Thoracic aorta (tissue), 2 donors: ENCODE measurements around the gene CHD9NB. TPM values are rescaled to one million over a fixed set of nuclear protein-coding genes. Genes with fewer than 3 reads are reported as not detected.

Experiments used
- ATAC-seq: fragments of 150-250 bp; one replicate; pipeline ENCODE4 v1.8.0; 2017; ENCODE audit warnings: low read depth; ENCODE audit not compliant: insufficient number of reproducible peaks, low FRiP score
- DNase-seq: peaks from one replicate; pipeline ENCODE4 v3.0.0-alpha.2; 2020; ENCODE audit warnings: low spot score
- H3K27ac ChIP-seq, 2 donors: fragments of 200-600 bp; sonication (generic); 1 replicate in 1 of 2; 2 replicates in 1 of 2; pipeline ENCODE4 v1.5.1; 2016; ENCODE audit warnings: mild to moderate bottlenecking in 2 of 2, moderate library complexity in 2 of 2
- H3K27me3 ChIP-seq: fragments of 200-600 bp; sonication (generic); replicated peaks from 2 replicates; pipeline ENCODE4 v1.6.0; 2016; ENCODE audit warnings: mild to moderate bottlenecking; ENCODE audit not compliant: insufficient read depth
- H3K36me3 ChIP-seq: fragments of 200-600 bp; sonication (generic); one replicate; pipeline ENCODE4 v1.5.1; 2016
- H3K4me1 ChIP-seq, 2 donors: fragments of 200-600 bp; sonication (generic); 1 replicate in 1 of 2; 2 replicates in 1 of 2; pipeline versions ENCODE4 v1.5.1 to v1.6.0; 2016; ENCODE audit warnings: low read depth in 2 of 2, mild to moderate bottlenecking in 1 of 2; ENCODE audit not compliant: control insufficient read depth in 1 of 2
- H3K4me3 ChIP-seq: fragments of 200-600 bp; sonication (generic); 2 replicates; pipeline ENCODE4 v1.5.1; 2016; ENCODE audit warnings: mild to moderate bottlenecking
- H3K9me3 ChIP-seq: fragments of 200-600 bp; sonication (generic); 2 replicates; pipeline ENCODE4 v1.5.1; 2016
- CTCF ChIP-seq: fragments of 200-600 bp; sonication (generic); IDR thresholded peaks from one replicate; pipeline ENCODE4 v1.5.1; 2019; ENCODE audit warnings: antibody characterized with exemption
- total RNA-seq, 2 donors: library from RNA; depleted of rRNA; stranded (reverse); fragments of >200 nt; gene quantifications; one replicate each; pipeline versions ENCODE4 v1.1.0 to v1.2.3, GENCODE V29; 2016

CHD9NB gene
- total RNA-seq, 2 donors from 2014 or later: 0.85 to 2.3 TPM

GRCh38 chr16:53083119-53083518 is 30.4 kb upstream of the CHD9NB start:
- no peak overlapping the region for H3K27ac ChIP-seq
- peaks cover 28 to 61% of the 10 kb centered on the region in 2 donors for H3K4me1 ChIP-seq
- DNase-seq: no peak

GRCh38 chr16:53082509-53082908 is 29.8 kb upstream of the CHD9NB start:
- H3K4me1 ChIP-seq: peaks cover 28 to 56% of the 10 kb centered on the region in 2 donors
- H3K27me3 ChIP-seq: no peaks in the 10 kb centered on the region
- no peak overlapping the region for H3K4me3 ChIP-seq
- DNase-seq: no peak
- no peak for ATAC-seq
- no peak overlapping the region for H3K27ac ChIP-seq
- H3K9me3 ChIP-seq: no peaks in the 10 kb centered on the region
- no peaks in the 10 kb centered on the region for H3K36me3 ChIP-seq
- TF ChIP-seq CTCF: no peak

More at GRCh38 chr16:53083119-53083518, 30.4 kb upstream of the CHD9NB start:
- Histone ChIP-seq H3K9me3 (no peaks in the 10 kb centered on the region), H3K36me3 (no peaks in the 10 kb centered on the region), H3K4me3 (no peak overlapping the region), H3K27me3 (no peaks in the 10 kb centered on the region)
- TF ChIP-seq CTCF: no peak
- no peak for ATAC-seq

GRCh38 chr16:53081686-53082407 is 29.1 kb upstream of the CHD9NB start:
- Histone ChIP-seq H3K36me3 (no peaks in the 10 kb centered on the region), H3K27ac (no peak overlapping the region), H3K9me3 (no peaks in the 10 kb centered on the region), H3K27me3 (no peaks in the 10 kb centered on the region), H3K4me3 (no peak overlapping the region), H3K4me1 (peaks cover 28 to 49% of the 10 kb centered on the region in 2 donors)
- DNase-seq (no peak), ATAC-seq (no peak)
- no peak for TF ChIP-seq CTCF

GRCh38 chr16:53081032-53081424 is 28.3 kb upstream of the CHD9NB start:
- Histone ChIP-seq H3K36me3 (no peaks in the 10 kb centered on the region), H3K4me3 (peak overlapping the region; percentile 53), H3K27ac (peak overlapping the region; percentile 80 to 89), H3K4me1 (peaks cover 28 to 43% of the 10 kb centered on the region in 2 donors), H3K27me3 (no peaks in the 10 kb centered on the region), H3K9me3 (no peaks in the 10 kb centered on the region)
- ATAC-seq (peak; percentile 15), DNase-seq (no peak)
- TF ChIP-seq CTCF: no peak

- peak; percentile 75 for ATAC-seq
- H3K4me1 ChIP-seq: peaks cover 24 to 38% of the 10 kb centered on the region in 2 donors
These were observed 27.8 kb upstream of the CHD9NB start for GRCh38 chr16:53080345-53081031.

More at GRCh38 chr16:53080345-53081031, 27.8 kb upstream of the CHD9NB start:
- Histone ChIP-seq H3K36me3 (no peaks in the 10 kb centered on the region), H3K4me3 (peak overlapping the region; percentile 53), H3K27me3 (no peaks in the 10 kb centered on the region), H3K27ac (peak overlapping the region; percentile 80 to 89), H3K9me3 (no peaks in the 10 kb centered on the region)
- no peak for TF ChIP-seq CTCF
- DNase-seq: no peak
